Activated CD8-positive, alpha-beta memory T cell treated with anti-CD3 and anti-CD28 coated beads for 4 hours (primary cell): Measurements from ENCODE around the gene AGRN.
"Not testable (repeated sequence)": the region's sequence is repeated elsewhere in the genome, so short reads cannot be mapped to it uniquely, and the experiment has no call there.

Experiments used
- DNase-seq, 2 donors: peaks; one replicate each; pipeline ENCODE4 v3.0.0-alpha.2; 2020; ENCODE audit warnings: low read depth in 2 of 2

The AGRN gene

GRCh38 chr1:1053682-1054081 lies 33.8 kb downstream of the AGRN start:
- DNase-seq = no peak

- no peak for DNase-seq
These were observed 34.3 kb downstream of the AGRN start for GRCh38 chr1:1054099-1054700.

- no peak for DNase-seq
These were observed 35.1 kb downstream of the AGRN start for GRCh38 chr1:1054971-1055370.

- no peak for DNase-seq
These were observed 36.2 kb downstream of the AGRN start for GRCh38 chr1:1055841-1056736.

GRCh38 chr1:1057769-1058087 lies 37.8 kb downstream of the AGRN start:
- DNase-seq = not testable (repeated sequence)

- no peak for DNase-seq
These were observed 38.4 kb downstream of the AGRN start for GRCh38 chr1:1058088-1058905.

- DNase-seq = no peak
These were observed 39.1 kb downstream of the AGRN start for GRCh38 chr1:1058921-1059493.

GRCh38 chr1:1059494-1060280 lies 39.8 kb downstream of the AGRN start:
- DNase-seq = peak; percentile 82 to 87

- no peak for DNase-seq
These were observed 40.5 kb downstream of the AGRN start for GRCh38 chr1:1060281-1061000.

GRCh38 chr1:1061682-1062345 lies 41.9 kb downstream of the AGRN start:
- no peak for DNase-seq

GRCh38 chr1:1062348-1063163 lies 42.6 kb downstream of the AGRN start:
- no peak for DNase-seq

GRCh38 chr1:1063261-1063944 lies 43.5 kb downstream of the AGRN start:
- DNase-seq = no peak

- peak; percentile 81 to 90 for DNase-seq
These were observed 44.3 kb downstream of the AGRN start for GRCh38 chr1:1063945-1064831.

GRCh38 chr1:1065265-1065939 lies 45.5 kb downstream of the AGRN start:
- DNase-seq = no peak

- DNase-seq = not testable (repeated sequence)
These were observed 46.0 kb downstream of the AGRN start for GRCh38 chr1:1065940-1066304.

GRCh38 chr1:1066403-1067283 lies 46.7 kb downstream of the AGRN start:
- DNase-seq = no peak
